Panc1 (cell line): ENCODE results near the gene MACROD2. TPM values are rescaled to one million over a fixed set of nuclear protein-coding genes. Genes with fewer than 3 reads are reported as not detected.

Experiments
- ATAC-seq: fragments of 200-7000 bp; cut with Tn5 transposase; 2 replicates; pipeline ENCODE4 v1.9.1; 2020; ENCODE audit warnings: mild to moderate bottlenecking, moderate library complexity
- BruUV-seq: library from RNA; stranded (reverse); fragments of 400-500 nt; replicated peaks from 2 replicates; lab custom pipeline; 2021; lab: Mats Ljungman, UMichigan
- CTCF ChIA-PET: fragments of 300-600 bp; sonication (Branson Sonifier 250); formaldehyde crosslinking; loops from one replicate; lab custom pipeline; 2022; ENCODE audit warnings: antibody characterized with exemption; lab: Charles Lee
- POLR2A ChIA-PET: fragments of 300-600 bp; sonication (Branson Sonifier 250); formaldehyde crosslinking; loops from one replicate; lab custom pipeline; 2022; ENCODE audit warnings: antibody characterized with exemption; lab: Charles Lee
- DNase-seq: peaks from one replicate; pipeline ENCODE4 v3.0.0-alpha.2; 2010; ENCODE audit warnings: low read depth, low spot score
- H3K27ac ChIP-seq: 2 replicates; pipeline ENCODE4 v1.5.1; 2011; ENCODE audit warnings: mild to moderate bottlenecking, low read length, inconsistent platforms
- H3K27me3 ChIP-seq: fragments of 200-500 bp; sonication (Bioruptor generic); 2 replicates; pipeline ENCODE4 v1.6.0; 2014; ENCODE audit warnings: low read length, inconsistent platforms; ENCODE audit not compliant: control insufficient read depth, insufficient read depth
- H3K36me3 ChIP-seq: fragments of 200-500 bp; sonication (Bioruptor generic); 2 replicates; pipeline ENCODE4 v1.5.1; 2014; ENCODE audit warnings: inconsistent platforms, mild to moderate bottlenecking, low read length, moderate library complexity; ENCODE audit not compliant: control insufficient read depth, insufficient read depth
- H3K4me1 ChIP-seq: 2 replicates; pipeline ENCODE4 v1.5.1; 2011; ENCODE audit warnings: inconsistent platforms, mild to moderate bottlenecking, low read length, moderate library complexity; ENCODE audit not compliant: control insufficient read depth, insufficient read depth
- H3K4me3 ChIP-seq, 2 experiments: 2 replicates each; pipeline ENCODE4 v1.5.1; 2011 to 2012; ENCODE audit warnings: low read depth in 2 of 2, low read length in 2 of 2, mild to moderate bottlenecking in 2 of 2, inconsistent platforms in 1 of 2, moderate library complexity in 1 of 2
- H3K9me3 ChIP-seq: fragments of 200-500 bp; sonication (Bioruptor generic); 2 replicates; pipeline ENCODE4 v1.5.1; 2014; ENCODE audit warnings: low read depth, mild to moderate bottlenecking, inconsistent platforms, low read length, moderate library complexity; ENCODE audit not compliant: control insufficient read depth, insufficient read depth
- POLR2AphosphoS5 ChIP-seq: IDR thresholded peaks from 2 replicates; pipeline ENCODE4 v1.6.1; 2012; ENCODE audit warnings: mild to moderate bottlenecking, low read depth, low read length, moderate library complexity
- REST ChIP-seq, 2 experiments: IDR thresholded peaks; 2 replicates each; pipeline ENCODE4 v1.6.1; 2011 to 2012; ENCODE audit warnings: low read depth in 2 of 2, control low read depth in 1 of 2, low read length in 1 of 2, mild to moderate bottlenecking in 1 of 2, moderate library complexity in 1 of 2; ENCODE audit not compliant: insufficient read depth in 1 of 2
- SIN3A ChIP-seq: IDR thresholded peaks from 2 replicates; pipeline ENCODE4 v1.6.1; 2012; ENCODE audit warnings: low read depth, mild to moderate bottlenecking, low read length, moderate library complexity, borderline replicate concordance; ENCODE audit not compliant: insufficient read depth
- TCF7L2 ChIP-seq: IDR thresholded peaks from 2 replicates; pipeline ENCODE4 v1.6.1; 2011; ENCODE audit warnings: mild to moderate bottlenecking, low read depth, low read length, inconsistent platforms
- in situ Hi-C: cut with HindIII; loops from 2 replicates; pipeline ENCODE4 v1.10.0; 2016; ENCODE audit warnings: low sequenced_read_pairs, low pct_unique_long_range_greater_than_20kb
- intact Hi-C: fragments of 100-400 bp; cut with micrococcal nuclease; formaldehyde crosslinking; loops from one replicate; pipeline ENCODE4 v1.10.0; 2022; ENCODE audit not compliant: unreplicated experiment
- total RNA-seq: library from RNA; stranded (reverse); gene quantifications from one replicate; pipeline ENCODE4 v1.2.1, GENCODE V29; 2021; ENCODE audit not compliant: unreplicated experiment
- TF ChIP-seq, protein P1 (sequence below): fragments of 450-650 bp; IDR thresholded peaks from 2 replicates; pipeline ENCODE4 v1.5.1; 2017; ENCODE audit warnings: mild to moderate bottlenecking

The MACROD2 gene
- total RNA-seq, 1 experiment from 2014 or later = 1.2 TPM

DNA sequence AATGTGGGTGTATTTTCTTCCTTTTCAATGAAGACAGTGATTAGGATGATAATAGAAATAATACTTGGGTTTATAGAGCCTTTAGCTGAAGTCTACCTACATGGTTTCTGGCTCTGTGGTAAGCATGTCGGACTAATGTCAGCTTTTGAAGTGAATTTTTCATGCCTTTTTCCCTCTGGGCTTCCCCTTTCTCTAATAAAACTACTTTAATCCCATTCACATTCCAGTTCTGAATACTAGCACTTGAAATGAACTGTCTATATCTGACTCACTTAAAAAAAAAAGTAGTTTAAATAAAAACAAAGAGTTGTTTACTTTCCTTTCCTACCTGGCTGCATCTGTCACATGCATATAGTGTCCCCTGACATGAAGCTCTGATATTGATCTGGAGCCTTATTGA is 888.0 kb downstream of the MACROD2 start:
- DNase-seq = no peak
- intact Hi-C loops = no loop called here
- CTCF ChIA-PET = no interaction called here

DNA sequence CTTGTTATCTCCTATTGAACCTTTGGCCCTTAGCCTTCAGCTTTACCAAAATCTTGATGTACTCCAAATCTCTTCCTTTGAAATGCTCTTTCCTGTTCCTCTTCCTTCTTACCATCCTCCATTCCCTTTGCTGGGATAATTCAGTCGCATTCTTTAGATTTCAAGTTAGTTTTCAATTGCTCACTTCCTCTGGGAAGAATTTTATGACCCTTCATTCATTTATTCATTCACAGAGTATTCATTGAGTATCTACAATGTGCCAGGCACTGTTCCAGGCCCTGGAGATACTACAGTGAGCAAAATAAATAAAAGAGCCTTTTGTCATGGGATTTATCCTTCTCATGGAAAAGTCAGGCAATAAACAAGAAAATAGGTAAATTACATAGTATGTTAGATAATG is 890.3 kb downstream of the MACROD2 start:
- no peak for DNase-seq

More for the DNA sequence above, 888.0 kb downstream of the MACROD2 start:
- TF ChIP-seq TCF7L2 = no peak
- no peak for TF ChIP-seq SIN3A
- no peak for TF ChIP-seq POLR2AphosphoS5
- TF ChIP-seq REST (IDR thresholded peaks at IDR 0.05; ENCODE audit: insufficient read depth in 1 of 2, low read depth in 2 of 2, low read length in 1 of 2) = no peak
- TF ChIP-seq, protein P1, sequence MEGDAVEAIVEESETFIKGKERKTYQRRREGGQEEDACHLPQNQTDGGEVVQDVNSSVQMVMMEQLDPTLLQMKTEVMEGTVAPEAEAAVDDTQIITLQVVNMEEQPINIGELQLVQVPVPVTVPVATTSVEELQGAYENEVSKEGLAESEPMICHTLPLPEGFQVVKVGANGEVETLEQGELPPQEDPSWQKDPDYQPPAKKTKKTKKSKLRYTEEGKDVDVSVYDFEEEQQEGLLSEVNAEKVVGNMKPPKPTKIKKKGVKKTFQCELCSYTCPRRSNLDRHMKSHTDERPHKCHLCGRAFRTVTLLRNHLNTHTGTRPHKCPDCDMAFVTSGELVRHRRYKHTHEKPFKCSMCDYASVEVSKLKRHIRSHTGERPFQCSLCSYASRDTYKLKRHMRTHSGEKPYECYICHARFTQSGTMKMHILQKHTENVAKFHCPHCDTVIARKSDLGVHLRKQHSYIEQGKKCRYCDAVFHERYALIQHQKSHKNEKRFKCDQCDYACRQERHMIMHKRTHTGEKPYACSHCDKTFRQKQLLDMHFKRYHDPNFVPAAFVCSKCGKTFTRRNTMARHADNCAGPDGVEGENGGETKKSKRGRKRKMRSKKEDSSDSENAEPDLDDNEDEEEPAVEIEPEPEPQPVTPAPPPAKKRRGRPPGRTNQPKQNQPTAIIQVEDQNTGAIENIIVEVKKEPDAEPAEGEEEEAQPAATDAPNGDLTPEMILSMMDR = no peak
- H3K4me1 ChIP-seq = no peaks in the 10 kb centered on the region; the same call in 1 of the 2 replicates
- in situ Hi-C loops = no loop called here
- no peak overlapping the region for H3K27ac ChIP-seq
- no peak for ATAC-seq
- H3K36me3 ChIP-seq = no peaks in the 10 kb centered on the region
- H3K9me3 ChIP-seq = no peaks in the 10 kb centered on the region
- H3K4me3 ChIP-seq = no peak overlapping the region
- POLR2A ChIA-PET = interaction anchor here (0.7 kb wide), 1 partner anchor 1492 kb away, joined by 4 read pairs; no protein-coding TSS in a partner anchor
- H3K27me3 ChIP-seq = no peaks in the 10 kb centered on the region
- BruUV-seq = no TSS peak

More for the DNA sequence above, 890.3 kb downstream of the MACROD2 start:
- H3K4me3 ChIP-seq = no peak overlapping the region
- no peaks in the 10 kb centered on the region for H3K36me3 ChIP-seq
- in situ Hi-C loops = no loop called here
- ChIA-PET CTCF (no interaction called here), POLR2A (no interaction called here)
- intact Hi-C loops = no loop called here
- TF ChIP-seq, protein P1 = no peak
- TF ChIP-seq SIN3A (no peak), POLR2AphosphoS5 (no peak), TCF7L2 (no peak), REST (IDR thresholded peaks at IDR 0.05; ENCODE audit: insufficient read depth in 1 of 2, low read depth in 2 of 2, low read length in 1 of 2) (no peak)
- H3K4me1 ChIP-seq = no peaks in the 10 kb centered on the region; the same call in 1 of the 2 replicates
- H3K27me3 ChIP-seq = no peaks in the 10 kb centered on the region
- no peaks in the 10 kb centered on the region for H3K9me3 ChIP-seq
- no TSS peak for BruUV-seq
- ATAC-seq = no peak
- H3K27ac ChIP-seq = no peak overlapping the region
